Measurements from ENCODE around the gene TOMM40.

- TF ChIP-seq CTCF (conservative IDR thresholded peaks at IDR 0.05; ENCODE audit: low read length) (no peak), EZH2phosphoT487 (IDR thresholded peaks at IDR 0.05; ENCODE audit: borderline replicate concordance, low read depth, low read length) (no peak)
Observed at GRCh38 chr19:44927746-44928145, 36.7 kb downstream of the TOMM40 start.

Data from OCI-LY7 (cell line).